Hair follicular keratinocyte (primary cell): ENCODE data around the gene CYP24A1. TPM values are rescaled to one million over a fixed set of nuclear protein-coding genes. Genes with fewer than 3 reads are reported as not detected.

Experiments used
- total RNA-seq: library from RNA; depleted of rRNA; stranded (reverse); fragments of >200 nt; gene quantifications from 2 replicates; pipeline ENCODE4 v1.2.3, GENCODE V29; 2015

The CYP24A1 gene
- 2.6 and 5.7 TPM in 2 replicates for total RNA-seq

DNA sequence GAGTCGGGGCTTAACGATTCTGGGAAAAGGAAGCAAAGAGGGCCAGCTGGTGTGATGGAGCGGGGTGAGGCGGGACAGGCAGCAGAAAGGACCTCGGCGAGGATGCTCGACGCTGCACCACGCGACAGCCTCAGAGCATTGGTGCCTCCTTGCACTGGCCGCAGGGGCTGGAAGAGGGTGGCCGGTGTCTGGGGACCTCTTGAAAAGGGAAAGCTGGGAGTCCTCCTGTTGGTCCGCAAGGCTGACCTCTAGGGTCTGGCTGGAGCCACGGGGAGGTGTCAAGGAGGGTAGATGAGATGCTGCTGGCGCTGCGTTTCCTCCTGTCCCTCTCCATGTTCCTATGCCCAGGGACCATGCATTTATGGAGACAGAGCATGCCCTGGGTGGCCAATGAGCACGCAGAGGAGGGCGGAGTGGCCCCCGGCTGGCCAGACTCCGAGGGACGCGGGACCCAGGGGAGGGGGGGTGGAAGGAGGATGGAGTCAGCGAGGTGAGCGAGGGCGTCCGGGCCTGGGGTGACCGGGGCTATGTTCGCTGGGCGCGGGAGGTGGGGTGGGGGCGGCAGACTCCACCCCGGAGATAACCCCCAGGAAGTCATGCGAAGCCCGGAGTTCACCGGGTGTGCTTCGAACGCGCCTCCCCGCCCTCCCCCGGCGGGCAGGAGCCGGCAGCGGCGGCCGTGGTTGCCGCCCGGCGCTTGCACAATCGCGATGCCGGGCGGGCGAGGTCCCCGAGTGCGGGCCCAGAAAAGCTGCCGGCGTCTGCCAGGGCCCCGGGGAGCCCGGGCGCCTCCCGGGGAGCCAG lies at the start of gene CYP24A1:
Gene CYP24A1 (minus strand): TSS at position 334 of the 804 bp plus-strand sequence. CDS start 407 bp downstream, outside the sequence.

DNA sequence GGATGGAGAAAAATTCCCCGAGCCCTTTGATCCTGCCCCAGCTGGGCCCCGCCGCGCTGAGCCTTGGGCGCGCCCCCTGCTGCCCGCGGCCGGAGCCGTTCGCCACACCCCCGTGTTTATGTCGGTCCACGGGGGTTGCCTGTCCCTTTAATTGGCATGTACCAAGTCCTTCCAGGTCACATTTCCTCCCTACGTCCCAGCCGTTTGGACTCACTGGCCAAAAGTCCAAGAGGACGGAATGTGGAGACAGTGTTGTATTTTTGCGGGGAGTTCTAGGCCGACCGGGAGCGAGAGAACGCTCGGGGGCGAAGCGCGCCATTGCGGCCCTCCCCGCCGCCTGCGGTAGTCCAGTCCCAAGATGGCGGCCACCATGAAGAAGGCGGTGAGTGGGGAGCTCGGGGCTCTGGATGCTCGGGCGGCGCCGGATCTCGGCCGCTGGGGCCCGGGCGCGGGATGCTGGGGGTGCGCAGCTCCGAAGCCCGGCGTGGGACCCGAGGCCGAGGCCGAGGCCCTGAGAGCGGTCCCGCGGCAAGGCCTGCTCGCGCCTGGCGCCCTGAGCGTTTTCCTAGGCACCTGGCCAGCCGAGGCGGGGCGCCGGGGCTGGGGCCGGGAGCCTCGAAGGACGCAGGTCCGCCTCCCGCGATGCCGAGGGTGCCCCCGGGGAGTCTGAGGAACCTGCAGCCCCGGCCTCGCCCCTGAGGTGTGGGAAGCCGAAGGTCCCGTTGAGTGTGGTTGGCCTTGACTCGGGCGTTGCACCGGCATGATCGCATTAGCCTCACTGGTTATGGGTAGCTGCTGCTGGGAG lies 34.2 kb upstream of the CYP24A1 start, which contains the start of gene PFDN4:
Gene PFDN4 (plus strand): TSS at position 345 of the 805 bp plus-strand sequence. CDS start 14 bp downstream, at position 359.

Other genes with a start within 250 kb of the CYP24A1 start
- not detected in 2 replicates for gene BCAS1, start 103.4 kb downstream of the CYP24A1 start, total RNA-seq
- gene PFDN4, start 34.1 kb upstream of the CYP24A1 start, total RNA-seq = 71.7 and 74.6 TPM in 2 replicates